GM19025 (cell line): ENCODE measurements around the gene GLT8D1.
A peak's percentile ranks its signal among the peaks of the same experiment; 100 is the strongest.
"Not testable (repeated sequence)": the region's sequence is repeated elsewhere in the genome, so short reads cannot be mapped to it uniquely, and the experiment has no call there.

Experiments used
- ATAC-seq: cut with Tn5 transposase; IDR thresholded peaks from one replicate; pipeline ENCODE4 v1.9.1; 2021; ENCODE audit warnings: mild to moderate bottlenecking, low read depth, moderate library complexity; ENCODE audit not compliant: unreplicated experiment

GLT8D1 gene, protein sequence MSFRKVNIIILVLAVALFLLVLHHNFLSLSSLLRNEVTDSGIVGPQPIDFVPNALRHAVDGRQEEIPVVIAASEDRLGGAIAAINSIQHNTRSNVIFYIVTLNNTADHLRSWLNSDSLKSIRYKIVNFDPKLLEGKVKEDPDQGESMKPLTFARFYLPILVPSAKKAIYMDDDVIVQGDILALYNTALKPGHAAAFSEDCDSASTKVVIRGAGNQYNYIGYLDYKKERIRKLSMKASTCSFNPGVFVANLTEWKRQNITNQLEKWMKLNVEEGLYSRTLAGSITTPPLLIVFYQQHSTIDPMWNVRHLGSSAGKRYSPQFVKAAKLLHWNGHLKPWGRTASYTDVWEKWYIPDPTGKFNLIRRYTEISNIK

GRCh38 chr3:52705688-52706686 lies at the start of gene GLT8D1, which contains the start of gene SPCS1:
Gene GLT8D1, minus strand, starts transcription at chr3:52705791. Its CDS starts 5,331 bp downstream, at chr3:52700460.
Gene SPCS1, plus strand, starts transcription at chr3:52706106. Its CDS starts 141 bp downstream, at chr3:52706247.
- ATAC-seq, result peak; percentile 78

- no peak for ATAC-seq
Measured at GRCh38 chr3:52754373-52754772, 48.8 kb upstream of the GLT8D1 start.

GRCh38 chr3:52752045-52752660 lies 46.6 kb upstream of the GLT8D1 start:
- no peak for ATAC-seq

GRCh38 chr3:52743721-52744120 lies 38.1 kb upstream of the GLT8D1 start:
- no peak for ATAC-seq

DNA sequence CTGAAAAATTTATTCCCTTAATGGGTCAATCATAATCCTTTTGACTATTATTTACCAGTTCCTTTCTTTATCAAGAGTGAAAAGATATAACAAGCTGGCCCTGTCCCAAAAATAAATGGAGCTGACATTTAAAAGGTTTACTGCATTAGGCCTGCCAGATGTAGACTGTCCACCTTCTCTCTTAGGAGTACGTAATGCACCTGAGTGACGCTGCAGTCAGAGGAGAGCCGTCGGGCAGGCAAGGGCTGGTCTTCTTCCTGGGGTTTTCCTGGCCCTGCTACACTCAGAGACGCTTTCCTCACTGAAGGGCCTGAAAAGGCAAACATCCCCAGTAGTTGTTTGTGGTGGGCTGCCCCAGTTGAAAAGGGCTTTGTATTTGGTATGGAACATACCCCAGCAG lies 37.6 kb upstream of the GLT8D1 start:
- no peak for ATAC-seq

DNA sequence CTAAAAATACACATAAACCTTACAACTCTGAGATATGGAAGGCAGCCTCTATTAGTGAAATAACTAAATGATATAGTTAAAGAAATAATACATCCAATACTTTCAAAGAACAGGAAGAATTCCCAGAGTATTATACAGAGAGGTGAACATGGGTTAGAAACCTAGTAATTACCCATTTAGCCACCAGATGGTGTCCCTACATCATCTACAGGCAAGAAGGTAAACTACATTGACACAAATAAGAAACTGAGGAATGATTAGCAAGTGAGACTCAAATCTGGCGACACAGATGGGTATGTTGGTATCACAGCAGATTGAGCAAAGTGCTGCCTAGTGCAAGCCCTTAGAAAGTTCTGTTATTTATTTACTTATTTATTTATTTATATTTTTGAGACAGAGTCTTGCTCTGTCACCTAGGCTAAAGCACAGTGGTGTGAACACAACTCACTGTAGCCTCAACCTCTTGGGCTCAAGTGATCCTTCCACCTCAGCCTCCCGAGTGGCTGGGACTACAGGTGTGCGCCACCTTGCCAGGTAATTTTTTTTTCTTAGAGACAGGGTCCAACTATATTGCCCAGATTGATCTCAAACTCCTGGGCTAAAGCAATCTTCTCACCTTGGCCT lies 36.9 kb upstream of the GLT8D1 start:
- no peak for ATAC-seq

- ATAC-seq, result no peak
Measured at GRCh38 chr3:52739730-52740129, 34.1 kb upstream of the GLT8D1 start.

GRCh38 chr3:52733256-52733891 lies 27.8 kb upstream of the GLT8D1 start:
- ATAC-seq, result no peak

- no peak for ATAC-seq
Measured at GRCh38 chr3:52731590-52731989, 26.0 kb upstream of the GLT8D1 start.

DNA sequence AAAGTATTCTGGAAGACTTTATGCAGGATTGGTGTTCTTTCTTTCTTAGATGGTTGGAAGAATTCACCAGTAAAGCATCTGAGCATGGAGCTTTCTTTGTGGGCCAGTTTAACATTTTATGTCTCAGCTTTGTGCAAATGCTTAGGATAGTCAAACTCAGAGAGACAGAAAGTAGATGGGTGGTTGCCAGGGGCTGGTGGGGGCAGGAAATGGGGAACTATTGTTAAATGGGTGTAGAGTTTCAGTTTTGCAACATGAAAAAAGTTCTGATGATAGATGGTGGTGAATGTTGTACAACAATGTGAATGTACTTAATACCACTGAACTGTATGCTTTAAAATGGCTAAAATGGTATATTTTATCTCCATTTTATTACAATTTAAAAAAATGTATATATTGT lies 25.1 kb upstream of the GLT8D1 start:
- ATAC-seq, result no peak

GRCh38 chr3:52728753-52729152 lies 23.2 kb upstream of the GLT8D1 start:
- ATAC-seq, result not testable (repeated sequence)

GRCh38 chr3:52724511-52724910 lies 18.9 kb upstream of the GLT8D1 start:
- no peak for ATAC-seq

GRCh38 chr3:52723935-52724334 lies 18.3 kb upstream of the GLT8D1 start:
- ATAC-seq, result no peak

- no peak for ATAC-seq
Measured at GRCh38 chr3:52722491-52722890, 16.9 kb upstream of the GLT8D1 start.

DNA sequence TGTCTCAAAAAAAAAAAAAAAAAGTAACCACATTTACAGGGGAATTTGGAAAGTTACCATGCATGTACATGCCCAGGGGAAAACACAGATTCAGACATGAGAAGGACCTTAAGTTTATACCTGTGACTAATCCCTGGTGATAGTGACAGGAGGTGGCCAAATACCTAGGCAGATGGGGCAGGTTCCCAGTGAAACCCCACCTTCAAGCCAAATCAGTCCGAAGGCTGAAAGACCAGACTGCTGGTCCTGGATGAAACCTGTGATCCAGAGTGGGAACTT lies 16.1 kb upstream of the GLT8D1 start:
- no peak for ATAC-seq

GRCh38 chr3:52721002-52721729 lies 15.6 kb upstream of the GLT8D1 start:
- no peak for ATAC-seq

DNA sequence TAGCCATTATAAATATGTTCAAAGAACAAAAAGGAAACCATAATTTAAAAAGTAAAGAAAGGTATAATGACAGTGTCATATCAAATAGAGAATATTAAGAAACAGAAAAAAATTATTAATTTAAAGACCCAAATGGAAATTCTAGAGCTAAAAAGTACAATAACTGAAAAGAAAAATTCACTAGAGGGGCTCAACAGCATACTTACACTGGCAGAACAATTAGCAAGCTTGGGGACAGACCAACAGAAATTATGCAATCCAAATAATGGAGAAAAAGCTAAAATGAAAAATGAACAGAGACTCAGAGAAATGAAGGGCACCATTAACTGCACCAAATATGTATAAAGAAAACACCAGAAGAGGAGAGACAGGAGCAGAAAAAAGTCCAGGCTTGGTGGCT lies 14.0 kb upstream of the GLT8D1 start:
- no peak for ATAC-seq

DNA sequence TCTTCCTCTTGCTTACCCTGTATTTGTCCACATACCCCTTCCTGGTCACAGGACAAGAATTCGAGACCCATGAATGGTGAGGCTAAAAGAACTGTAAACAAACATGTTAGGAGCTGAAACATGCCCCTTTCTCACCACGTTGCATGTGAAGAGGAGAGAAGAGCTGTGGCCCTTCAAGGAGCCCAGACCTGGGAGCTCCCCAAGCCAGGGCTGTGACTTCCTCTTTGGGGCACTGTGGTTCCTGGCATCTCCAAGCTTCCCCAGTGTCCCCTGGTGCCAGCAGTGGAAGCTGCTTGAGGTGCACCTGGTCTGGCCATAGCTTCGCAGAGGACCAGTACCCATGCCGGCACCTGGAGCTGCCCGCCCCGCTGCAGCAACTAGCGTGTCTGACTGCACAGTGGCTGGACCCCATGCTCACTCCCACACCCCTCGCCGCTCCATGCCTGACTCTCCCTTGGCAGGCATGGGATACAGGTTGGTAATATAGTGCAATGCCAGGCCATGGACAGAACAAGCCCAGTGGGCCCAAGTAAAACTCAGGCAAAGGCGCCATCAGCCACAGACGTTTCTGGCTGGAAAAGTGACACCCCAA lies 10.2 kb upstream of the GLT8D1 start:
- ATAC-seq, result no peak
